Measurements from ENCODE around the gene TP53RK.

- TF ChIP-seq POLR2A (IDR thresholded peaks at IDR 0.05) (no peak), CTCF (IDR thresholded peaks at IDR 0.05) (no peak), EP300 (IDR thresholded peaks at IDR 0.05) (no peak)
Observed at GRCh38 chr20:46721476-46721875, 32.2 kb upstream of the TP53RK start.
